GM19043 (cell line): Measurements from ENCODE around the gene ATF4.
"Not testable (repeated sequence)": the region's sequence is repeated elsewhere in the genome, so short reads cannot be mapped to it uniquely, and the experiment has no call there.

Source experiments
- ATAC-seq: cut with Tn5 transposase; IDR thresholded peaks from one replicate; pipeline ENCODE4 v1.9.1; 2021; ENCODE audit warnings: low read depth; ENCODE audit not compliant: unreplicated experiment

ATF4 gene

GRCh38 chr22:39489094-39490068 lies 31.0 kb upstream of the ATF4 start:
- no peak for ATAC-seq

- ATAC-seq = peak; percentile 70
Observed at GRCh38 chr22:39490135-39490798, 30.1 kb upstream of the ATF4 start.

GRCh38 chr22:39490966-39491680 lies 29.2 kb upstream of the ATF4 start:
- no peak for ATAC-seq

- ATAC-seq = no peak
Observed at GRCh38 chr22:39491696-39492095, 28.7 kb upstream of the ATF4 start.

GRCh38 chr22:39492186-39492585 lies 28.2 kb upstream of the ATF4 start:
- ATAC-seq = no peak

GRCh38 chr22:39493759-39494158 lies 26.6 kb upstream of the ATF4 start:
- no peak for ATAC-seq

- no peak for ATAC-seq
Observed at GRCh38 chr22:39494471-39495120, 25.8 kb upstream of the ATF4 start.

GRCh38 chr22:39496131-39496838 lies 24.1 kb upstream of the ATF4 start:
- ATAC-seq = no peak

GRCh38 chr22:39497429-39497828 lies 22.9 kb upstream of the ATF4 start:
- ATAC-seq = no peak

- ATAC-seq = no peak
Observed at GRCh38 chr22:39498368-39498767, 22.0 kb upstream of the ATF4 start.

- no peak for ATAC-seq
Observed at GRCh38 chr22:39498802-39499201, 21.6 kb upstream of the ATF4 start.

- ATAC-seq = no peak
Observed at GRCh38 chr22:39500101-39500500, 20.3 kb upstream of the ATF4 start.

- ATAC-seq = no peak
Observed at GRCh38 chr22:39501644-39502108, 18.7 kb upstream of the ATF4 start.

- peak; percentile 87 for ATAC-seq
Observed at GRCh38 chr22:39502109-39502788, 18.1 kb upstream of the ATF4 start, which contains the start of gene MIEF1. TSS of gene MIEF1 (plus strand) at chr22:39502290. CDS start at chr22:39511295, 9,005 bp downstream.

- no peak for ATAC-seq
Observed at GRCh38 chr22:39502789-39503409, 17.5 kb upstream of the ATF4 start.

- ATAC-seq = no peak
Observed at GRCh38 chr22:39503630-39504029, 16.7 kb upstream of the ATF4 start.

- no peak for ATAC-seq
Observed at GRCh38 chr22:39504071-39504470, 16.3 kb upstream of the ATF4 start.

GRCh38 chr22:39507021-39507420 lies 13.3 kb upstream of the ATF4 start:
- not testable (repeated sequence) for ATAC-seq

- ATAC-seq = no peak
Observed at GRCh38 chr22:39508393-39508792, 12.0 kb upstream of the ATF4 start.
